Activated CD4-positive, alpha-beta T cell treated with anti-CD3 and anti-CD28 coated beads, Interleukin-10, Interleukin-2, amounts not matched to agents 100 ng/mL and 50 ng/mL, durations not matched to agents 16 hours and 8 hours (primary cell): ENCODE data around the gene KLHDC8A.

Source experiments
- DNase-seq: peaks from one replicate; pipeline ENCODE4 v3.0.0-alpha.2; 2020

The KLHDC8A gene

DNA sequence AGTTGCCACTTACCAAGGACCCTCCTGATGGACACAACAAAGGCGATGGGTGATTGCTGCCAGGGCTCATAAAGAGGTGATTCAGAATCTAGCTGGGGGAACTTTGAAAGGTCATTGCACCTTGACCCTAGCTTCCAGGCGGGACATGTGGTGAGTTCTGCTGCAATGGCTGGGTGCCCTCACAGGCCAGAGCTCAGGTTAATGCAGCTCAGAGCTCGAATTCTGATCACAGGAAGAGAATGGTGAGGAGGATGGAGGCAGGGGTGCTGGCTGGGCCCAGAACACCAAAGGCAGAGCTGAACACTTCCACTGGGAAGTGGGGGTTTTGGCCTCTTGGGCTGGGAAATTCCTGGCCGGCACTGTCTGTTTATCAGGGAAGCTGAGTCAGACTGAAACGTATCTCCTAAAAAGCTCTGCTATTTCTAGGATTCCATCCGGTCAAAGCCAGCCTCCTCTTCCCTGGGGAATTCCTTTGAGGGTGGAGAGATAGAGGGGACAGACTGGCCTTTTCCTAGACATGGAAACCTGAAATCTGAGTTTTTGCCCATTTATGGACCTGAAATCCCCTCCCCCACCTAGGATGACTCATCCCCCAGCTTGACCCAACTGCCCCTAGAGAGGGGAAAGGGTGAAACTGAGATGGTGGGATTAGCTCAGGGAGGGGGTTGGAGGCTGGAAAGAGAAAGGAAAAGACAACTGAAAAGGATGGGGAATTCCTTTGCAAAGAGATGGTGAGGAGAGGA, 62.4 kb downstream of the KLHDC8A start:
- DNase-seq, result no peak

DNA sequence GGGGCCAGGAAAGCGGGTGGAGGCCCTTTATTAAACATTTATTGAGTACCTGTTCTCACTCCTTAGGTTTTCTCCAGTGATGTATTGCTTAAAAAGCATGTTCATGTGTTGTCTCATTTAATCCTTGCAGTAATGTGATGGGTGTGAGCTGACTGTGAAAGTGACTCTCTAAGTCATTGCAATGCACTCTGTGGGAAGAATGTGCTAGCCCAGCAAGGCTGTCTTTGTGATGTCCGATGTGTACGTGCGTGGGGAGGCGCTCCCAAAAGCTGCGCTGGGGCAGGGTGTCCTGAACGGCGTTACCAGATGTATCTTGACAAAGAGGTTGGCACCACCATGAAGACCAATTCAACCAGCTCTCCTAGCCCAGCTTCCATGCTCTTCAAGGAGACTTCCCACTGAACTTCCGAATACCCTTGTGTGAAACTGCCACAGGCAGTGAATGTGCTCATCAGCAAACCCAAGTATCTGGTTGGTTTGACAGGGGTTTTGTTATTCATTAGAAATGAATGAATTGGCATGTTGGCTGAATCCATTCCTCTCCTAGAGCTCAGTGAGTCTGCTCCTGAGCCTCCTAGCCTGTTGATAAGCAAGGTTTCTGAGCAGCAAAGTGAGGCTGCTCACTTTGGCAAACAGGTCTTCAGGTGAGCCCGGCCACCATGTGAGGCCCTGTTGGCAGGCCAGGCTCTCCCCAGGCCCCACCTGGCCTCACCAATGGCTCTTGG, 63.2 kb downstream of the KLHDC8A start:
- DNase-seq, result no peak

DNA sequence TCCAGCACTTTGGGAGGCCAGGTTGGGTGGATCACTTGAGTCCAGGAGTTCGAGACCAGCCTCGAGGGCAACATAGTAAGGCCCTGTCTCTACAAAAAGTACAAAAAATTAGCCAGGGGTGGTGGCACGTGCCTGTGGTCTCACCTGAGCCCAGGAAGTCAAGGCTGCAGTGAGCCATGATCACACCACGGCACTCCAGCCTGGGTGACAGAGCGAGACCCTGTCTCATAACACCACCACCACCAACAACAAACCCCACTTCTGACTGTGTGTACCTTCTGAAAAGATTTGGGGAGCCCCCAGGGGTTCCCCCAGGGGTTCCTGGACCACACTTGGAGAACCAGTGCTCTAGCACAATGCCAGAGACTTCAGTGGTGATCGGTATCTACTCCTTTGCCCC, 65.1 kb downstream of the KLHDC8A start:
- no peak for DNase-seq

DNA sequence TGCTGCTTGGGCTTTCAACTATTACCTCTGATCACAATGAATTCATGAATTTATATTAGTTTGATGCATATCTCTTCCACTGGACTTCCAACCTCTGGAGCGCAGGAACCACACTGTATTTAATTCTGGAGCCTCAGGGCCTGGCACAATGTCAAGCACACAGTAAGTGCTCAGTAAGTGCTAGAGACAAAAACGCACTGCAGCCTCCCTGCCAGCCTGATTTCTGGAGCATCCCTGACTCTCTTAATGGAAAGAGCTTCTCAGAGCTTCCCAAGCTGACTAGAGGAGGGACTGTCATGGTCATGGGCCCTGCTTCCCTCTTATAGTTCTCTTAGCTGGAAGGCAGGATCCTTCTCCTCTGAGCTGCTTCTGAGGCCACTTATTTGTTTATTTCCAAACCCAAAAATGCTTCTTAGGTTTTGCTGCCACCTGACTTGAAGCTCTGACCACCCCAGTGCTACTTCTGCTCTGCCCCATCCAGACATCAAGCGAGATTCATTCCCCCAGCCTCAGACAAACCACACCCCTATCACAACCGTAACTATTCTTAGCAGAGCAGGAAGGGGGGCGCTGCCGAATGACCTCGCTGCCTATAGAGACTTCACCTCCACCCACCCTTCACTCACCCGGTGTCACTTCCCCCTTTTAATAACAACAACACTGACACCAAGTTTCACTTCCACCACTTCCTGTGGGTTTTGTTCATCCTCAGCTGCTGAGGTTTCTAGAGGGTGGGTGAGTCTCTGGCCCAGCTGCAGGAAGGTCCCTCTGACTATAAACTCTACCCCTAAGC, 68.8 kb downstream of the KLHDC8A start:
- peak; percentile 90 for DNase-seq

DNA sequence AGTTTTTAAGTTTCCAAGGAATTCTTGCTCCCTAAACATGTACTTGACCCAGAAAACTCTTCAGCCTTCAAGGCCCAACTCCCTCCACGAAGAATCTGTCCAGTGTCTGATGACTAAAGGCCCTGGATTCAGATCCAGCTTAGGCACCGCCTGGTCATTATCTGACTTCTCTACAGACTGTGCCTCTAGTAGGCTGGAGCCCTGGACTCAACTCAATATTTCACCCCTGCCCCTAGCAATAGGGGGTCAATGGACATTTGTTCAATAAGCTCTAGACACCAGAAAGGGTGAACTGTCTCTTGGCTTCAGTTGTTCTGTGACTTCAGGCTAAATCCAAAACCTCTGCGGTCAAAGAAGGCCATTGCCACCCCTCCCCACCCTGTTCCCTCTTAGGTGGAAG, 69.6 kb downstream of the KLHDC8A start:
- no peak for DNase-seq

DNA sequence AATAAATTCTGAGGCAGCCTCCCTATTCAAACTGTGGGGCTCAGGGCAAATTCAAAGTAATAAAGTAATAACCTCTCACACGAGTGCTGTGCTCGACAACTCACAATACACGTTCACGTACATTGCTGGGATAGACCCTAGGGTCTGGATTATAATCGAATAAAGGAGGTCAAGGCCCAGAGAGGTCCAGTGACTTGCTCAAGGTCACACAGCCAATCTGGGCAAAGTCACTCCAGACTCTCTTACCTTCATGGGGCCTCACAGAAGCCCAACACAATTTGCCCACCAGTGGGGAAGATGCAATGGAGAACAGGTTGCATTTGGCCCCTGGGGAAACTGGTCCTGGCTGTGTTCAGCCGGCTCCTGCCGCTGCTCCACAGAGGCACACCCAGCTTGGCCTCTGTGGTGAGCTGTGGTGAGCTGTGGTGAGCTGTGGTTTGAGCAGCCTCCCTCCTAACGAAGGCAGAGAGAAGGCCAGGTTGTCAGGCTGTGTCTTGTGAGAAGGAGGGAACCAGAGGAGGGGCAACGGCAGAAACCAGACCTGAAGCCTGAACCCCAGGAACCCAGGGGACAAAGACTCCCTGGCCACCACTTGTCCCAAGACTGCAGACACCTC, 70.3 kb downstream of the KLHDC8A start:
- peak; percentile 87 for DNase-seq
